Neural progenitor cell (in vitro differentiated cells): ENCODE results near the gene MED14. TPM values are rescaled to one million over a fixed set of nuclear protein-coding genes. Genes with fewer than 3 reads are reported as not detected.

Experiments used
- DNase-seq: peaks from one replicate; pipeline ENCODE4 v3.0.0-alpha.2; 2016; ENCODE audit warnings: low spot score
- H2AFZ ChIP-seq: fragments of 200-600 bp; sonication (generic); replicated peaks from 2 replicates; pipeline ENCODE4 v1.6.1; 2016; ENCODE audit warnings: antibody characterized with exemption
- H3F3A ChIP-seq: fragments of 200-600 bp; sonication (generic); 2 replicates; pipeline ENCODE4 v1.6.1; 2016; ENCODE audit warnings: antibody characterized with exemption, low read depth
- H3K27ac ChIP-seq: fragments of 200-600 bp; sonication (generic); 2 replicates; pipeline ENCODE4 v1.5.1; 2016; ENCODE audit warnings: mild to moderate bottlenecking
- H3K27me3 ChIP-seq: fragments of 200-600 bp; sonication (generic); 2 replicates; pipeline ENCODE4 v1.6.1; 2016; ENCODE audit warnings: mild to moderate bottlenecking, moderate library complexity
- H3K36me3 ChIP-seq: fragments of 200-600 bp; sonication (generic); 2 replicates; pipeline ENCODE4 v1.5.1; 2016
- H3K4me1 ChIP-seq: fragments of 200-600 bp; sonication (generic); 2 replicates; pipeline ENCODE4 v1.6.1; 2016; ENCODE audit warnings: mixed run types
- H3K4me2 ChIP-seq: fragments of 200-600 bp; sonication (generic); 2 replicates; pipeline ENCODE4 v1.6.1; 2016
- H3K4me3 ChIP-seq: fragments of 200-600 bp; sonication (generic); 2 replicates; pipeline ENCODE4 v1.5.1; 2016
- H3K79me2 ChIP-seq: fragments of 200-600 bp; sonication (generic); 2 replicates; pipeline ENCODE4 v1.6.1; 2016; ENCODE audit warnings: low read depth
- H3K9ac ChIP-seq: fragments of 200-600 bp; sonication (generic); 2 replicates; pipeline ENCODE4 v1.6.1; 2016
- H3K9me3 ChIP-seq: fragments of 200-600 bp; sonication (generic); 2 replicates; pipeline ENCODE4 v1.5.1; 2016; ENCODE audit warnings: low read depth
- H4K20me1 ChIP-seq: fragments of 200-600 bp; sonication (generic); 2 replicates; pipeline ENCODE4 v1.6.1; 2016; ENCODE audit warnings: low read depth
- H3K27ac Mint-ChIP-seq: 3 replicates; pipeline ENCODE4 v1.8.0; 2021; ENCODE audit warnings: mixed read lengths
- H3K27me3 Mint-ChIP-seq: 2 replicates; pipeline ENCODE4 v1.8.0; 2022; ENCODE audit warnings: low read depth, mild to moderate bottlenecking, inconsistent platforms, moderate library complexity, mixed read lengths; ENCODE audit not compliant: insufficient read depth
- H3K36me3 Mint-ChIP-seq: 3 replicates; pipeline ENCODE4 v1.8.0; 2021; ENCODE audit warnings: mixed read lengths
- H3K4me1 Mint-ChIP-seq: 3 replicates; pipeline ENCODE4 v1.8.0; 2021; ENCODE audit warnings: mixed read lengths
- H3K4me3 Mint-ChIP-seq: 3 replicates; pipeline ENCODE4 v1.8.0; 2021; ENCODE audit warnings: mild to moderate bottlenecking, moderate library complexity, mixed read lengths
- H3K9me3 Mint-ChIP-seq: 3 replicates; pipeline ENCODE4 v1.8.0; 2020; ENCODE audit warnings: mixed read lengths
- EZH2 ChIP-seq: fragments of 200-600 bp; sonication (generic); IDR thresholded peaks from 2 replicates; pipeline ENCODE4 v1.6.1; 2017; ENCODE audit warnings: antibody characterized with exemption, mild to moderate bottlenecking, moderate library complexity
- EZH2phosphoT487 ChIP-seq: fragments of 200-600 bp; sonication (generic); IDR thresholded peaks from 2 replicates; pipeline ENCODE4 v1.6.1; 2017; ENCODE audit warnings: antibody characterized with exemption
- total RNA-seq: library from RNA; depleted of rRNA; stranded (reverse); fragments of >200 nt; gene quantifications from 2 replicates; pipeline ENCODE4 v1.2.3, GENCODE V29; 2015; ENCODE audit warnings: low replicate concordance
- TF ChIP-seq, protein P1 (sequence below): fragments of 200-600 bp; sonication (generic); IDR thresholded peaks from 2 replicates; pipeline ENCODE4 v1.5.1; 2017; ENCODE audit warnings: antibody characterized with exemption, mild to moderate bottlenecking

Gene MED14
- total RNA-seq, 1 donor from 2014 or later, result 56.4 TPM

DNA sequence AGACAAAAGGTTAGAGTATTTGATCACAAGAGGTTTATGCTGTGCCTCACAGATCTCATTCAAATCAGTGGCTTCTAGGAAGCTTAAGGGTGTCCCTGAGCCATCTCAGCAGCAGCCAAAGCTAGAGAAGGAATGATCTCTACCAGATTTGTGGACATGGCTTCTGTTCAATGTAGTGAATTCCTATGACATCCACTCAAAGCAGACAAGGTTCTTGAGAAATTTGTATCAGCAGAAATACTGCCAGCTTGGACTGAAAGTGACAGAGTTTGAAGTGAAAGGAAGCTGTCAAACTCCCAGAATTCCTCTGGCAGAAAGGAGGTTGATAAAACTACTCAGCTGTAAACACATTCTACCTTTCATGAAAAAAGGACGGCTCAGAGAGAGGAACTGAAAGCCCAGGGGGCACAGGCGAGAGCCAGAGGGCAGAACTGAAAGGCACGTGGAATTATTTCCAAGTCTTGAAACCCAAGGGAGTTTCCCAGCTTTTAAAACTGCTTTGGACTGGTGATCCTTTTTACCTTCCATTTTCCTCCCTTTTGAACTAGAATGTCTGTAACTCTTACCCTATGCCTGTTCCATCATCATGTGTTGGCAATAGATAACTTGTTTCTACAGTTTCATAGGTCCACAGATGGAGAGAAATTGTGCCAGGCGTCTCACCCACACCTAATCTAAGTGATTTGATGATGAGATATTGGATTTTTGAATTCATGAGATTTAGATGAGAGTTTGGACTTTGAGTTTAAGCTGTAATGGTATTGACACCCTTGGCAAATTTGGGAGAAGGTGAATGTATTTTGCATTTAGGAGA lies 14.5 kb upstream of the MED14 start:
- Histone ChIP-seq H3K4me1 (no peaks in the 10 kb centered on the region), H3K9ac (no peak overlapping the region), H3K27ac (no peak overlapping the region), H3K4me2 (no peak overlapping the region), H3K27me3 (no peaks in the 10 kb centered on the region), H3F3A (no peaks in the 10 kb centered on the region), H2AFZ (peak overlapping the region; percentile 93), H3K9me3 (peaks cover 3% of the 10 kb centered on the region), H3K36me3 (no peaks in the 10 kb centered on the region), H3K79me2 (no peaks in the 10 kb centered on the region), H4K20me1 (no peaks in the 10 kb centered on the region), H3K4me3 (no peak overlapping the region)
- DNase-seq, result no peak
- H3K9me3 Mint-ChIP-seq, result peaks cover 20% of the 10 kb centered on the region
- TF ChIP-seq EZH2 (no peak), EZH2phosphoT487 (no peak)
- TF ChIP-seq, protein P1, sequence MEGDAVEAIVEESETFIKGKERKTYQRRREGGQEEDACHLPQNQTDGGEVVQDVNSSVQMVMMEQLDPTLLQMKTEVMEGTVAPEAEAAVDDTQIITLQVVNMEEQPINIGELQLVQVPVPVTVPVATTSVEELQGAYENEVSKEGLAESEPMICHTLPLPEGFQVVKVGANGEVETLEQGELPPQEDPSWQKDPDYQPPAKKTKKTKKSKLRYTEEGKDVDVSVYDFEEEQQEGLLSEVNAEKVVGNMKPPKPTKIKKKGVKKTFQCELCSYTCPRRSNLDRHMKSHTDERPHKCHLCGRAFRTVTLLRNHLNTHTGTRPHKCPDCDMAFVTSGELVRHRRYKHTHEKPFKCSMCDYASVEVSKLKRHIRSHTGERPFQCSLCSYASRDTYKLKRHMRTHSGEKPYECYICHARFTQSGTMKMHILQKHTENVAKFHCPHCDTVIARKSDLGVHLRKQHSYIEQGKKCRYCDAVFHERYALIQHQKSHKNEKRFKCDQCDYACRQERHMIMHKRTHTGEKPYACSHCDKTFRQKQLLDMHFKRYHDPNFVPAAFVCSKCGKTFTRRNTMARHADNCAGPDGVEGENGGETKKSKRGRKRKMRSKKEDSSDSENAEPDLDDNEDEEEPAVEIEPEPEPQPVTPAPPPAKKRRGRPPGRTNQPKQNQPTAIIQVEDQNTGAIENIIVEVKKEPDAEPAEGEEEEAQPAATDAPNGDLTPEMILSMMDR, result no peak
- no peaks in the 10 kb centered on the region for H3K4me1 Mint-ChIP-seq
- H3K27me3 Mint-ChIP-seq, result peaks cover 3% of the 10 kb centered on the region
- H3K36me3 Mint-ChIP-seq, result no peaks in the 10 kb centered on the region
- H3K27ac Mint-ChIP-seq, result no peak overlapping the region
- H3K4me3 Mint-ChIP-seq, result no peak overlapping the region

DNA sequence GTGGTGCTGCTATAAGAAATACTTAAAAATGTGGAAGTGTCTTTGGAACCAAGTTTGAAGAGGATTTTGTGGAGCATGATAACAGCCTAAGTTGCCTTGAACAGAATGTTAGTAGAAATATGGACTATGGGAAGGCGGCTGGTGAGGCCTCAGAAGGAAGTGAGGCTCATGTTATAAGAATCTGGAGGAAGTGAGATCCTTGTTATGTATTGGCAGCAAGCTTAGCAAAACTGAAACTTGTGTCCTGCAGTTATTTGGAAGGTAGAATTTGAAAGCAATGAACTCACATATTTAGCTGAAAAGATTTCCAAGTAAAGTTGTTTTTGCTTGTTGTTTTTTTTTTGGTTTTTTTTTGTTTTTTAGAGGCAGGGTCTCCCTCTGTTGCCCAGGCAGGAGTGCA lies 13.6 kb upstream of the MED14 start:
- Mint-ChIP-seq H3K36me3 (no peaks in the 10 kb centered on the region), H3K9me3 (peaks cover 20% of the 10 kb centered on the region), H3K4me1 (no peaks in the 10 kb centered on the region), H3K27ac (no peak overlapping the region), H3K27me3 (peaks cover 3% of the 10 kb centered on the region), H3K4me3 (no peak overlapping the region)
- Histone ChIP-seq H3K4me1 (no peaks in the 10 kb centered on the region), H4K20me1 (no peaks in the 10 kb centered on the region), H2AFZ (no peak overlapping the region), H3K9ac (no peak overlapping the region), H3K4me3 (no peak overlapping the region), H3K27ac (no peak overlapping the region), H3K79me2 (no peaks in the 10 kb centered on the region), H3K27me3 (no peaks in the 10 kb centered on the region), H3K36me3 (no peaks in the 10 kb centered on the region), H3K9me3 (peaks cover 3% of the 10 kb centered on the region), H3K4me2 (no peak overlapping the region), H3F3A (no peaks in the 10 kb centered on the region)
- no peak for DNase-seq
- TF ChIP-seq, protein P1, result no peak
- TF ChIP-seq EZH2, result no peak
- no peak for TF ChIP-seq EZH2phosphoT487

DNA sequence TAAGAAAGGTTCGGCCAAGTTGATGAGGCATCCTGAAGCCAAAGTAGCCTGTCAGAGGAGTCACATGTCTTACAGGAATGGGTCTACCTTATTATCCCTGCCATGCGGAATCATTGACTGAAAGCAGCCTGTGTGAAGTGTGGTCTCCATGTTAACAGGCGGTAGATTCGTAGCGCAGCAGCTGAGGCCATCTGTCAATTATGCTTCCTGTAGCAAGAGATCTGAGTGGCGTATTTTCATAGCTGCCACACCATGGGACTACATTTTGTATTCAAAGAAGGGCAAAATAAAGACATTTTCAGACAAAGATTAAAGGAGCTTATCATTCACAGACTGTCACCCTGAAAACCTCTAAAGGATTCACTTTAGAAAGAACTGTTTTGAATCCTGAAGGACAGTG lies 11.2 kb upstream of the MED14 start:
- Mint-ChIP-seq H3K4me3 (no peak overlapping the region), H3K27ac (no peak overlapping the region), H3K27me3 (peaks cover 3% of the 10 kb centered on the region), H3K36me3 (no peaks in the 10 kb centered on the region), H3K4me1 (no peaks in the 10 kb centered on the region), H3K9me3 (peaks cover 5% of the 10 kb centered on the region)
- Histone ChIP-seq H3K4me1 (no peaks in the 10 kb centered on the region), H4K20me1 (no peaks in the 10 kb centered on the region), H3K9ac (no peak overlapping the region), H3K9me3 (peaks cover 3% of the 10 kb centered on the region), H2AFZ (peak overlapping the region; percentile 57), H3K36me3 (no peaks in the 10 kb centered on the region), H3K4me2 (no peak overlapping the region), H3K79me2 (no peaks in the 10 kb centered on the region), H3K27me3 (no peaks in the 10 kb centered on the region), H3F3A (no peaks in the 10 kb centered on the region), H3K27ac (no peak overlapping the region), H3K4me3 (no peak overlapping the region)
- TF ChIP-seq EZH2phosphoT487 (no peak), EZH2 (no peak)
- TF ChIP-seq, protein P1, result no peak
- no peak for DNase-seq
